NCI-H460 (cell line): ENCODE results near the gene SNHG17. TPM values are rescaled to one million over a fixed set of nuclear protein-coding genes. Genes with fewer than 3 reads are reported as not detected.
"Not testable (repeated sequence)": the region's sequence is repeated elsewhere in the genome, so short reads cannot be mapped to it uniquely, and the experiment has no call there.

Experiments
- DNase-seq: peaks from one replicate; pipeline ENCODE4 v3.0.0-alpha.2; 2016; ENCODE audit warnings: low read depth; ENCODE audit errors: extremely low read depth
- total RNA-seq: library from RNA; depleted of rRNA; stranded (reverse); fragments of >200 nt; shearing (Covaris generic); gene quantifications from 2 replicates; pipeline ENCODE4 v1.2.3, GENCODE V29; 2014

SNHG17 gene
- total RNA-seq, 1 experiment from 2014 or later, result 70.0 TPM

DNA sequence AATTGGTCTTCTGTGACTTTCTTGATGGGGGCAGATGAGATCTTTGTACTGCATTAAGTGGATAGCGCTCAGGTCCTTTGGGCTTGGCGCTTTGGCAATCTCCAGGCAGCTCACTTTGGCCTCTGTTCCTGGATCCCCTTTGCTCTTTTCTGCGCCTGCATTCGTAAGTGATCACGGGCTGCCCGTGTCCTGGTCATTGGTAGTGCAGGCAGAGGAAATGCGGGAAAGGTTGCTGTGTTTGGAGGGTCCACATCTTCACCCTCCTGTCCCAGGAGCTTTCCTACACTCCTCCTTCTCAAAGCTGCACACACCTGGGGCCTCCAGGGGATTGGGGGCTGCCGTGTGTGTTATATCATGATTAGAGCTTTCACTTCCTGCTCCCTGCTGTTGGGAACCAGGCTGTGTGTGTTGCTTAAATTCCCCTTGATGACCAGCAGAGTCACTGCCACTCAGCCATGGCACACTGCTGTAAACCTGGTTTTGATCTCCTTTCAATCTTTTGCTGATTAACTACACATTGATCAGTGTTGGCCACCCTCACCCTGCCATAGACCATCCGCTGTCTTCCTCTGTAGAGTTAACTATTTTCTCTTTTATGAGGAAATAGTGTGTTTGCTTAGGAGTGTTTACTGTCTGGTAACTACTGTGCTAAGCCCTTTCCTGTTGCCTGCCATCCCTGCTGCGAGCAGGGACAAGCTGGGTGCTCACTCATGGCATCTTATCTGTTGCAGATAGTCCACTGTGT lies 13.0 kb upstream of the SNHG17 start:
- DNase-seq, result no peak

DNA sequence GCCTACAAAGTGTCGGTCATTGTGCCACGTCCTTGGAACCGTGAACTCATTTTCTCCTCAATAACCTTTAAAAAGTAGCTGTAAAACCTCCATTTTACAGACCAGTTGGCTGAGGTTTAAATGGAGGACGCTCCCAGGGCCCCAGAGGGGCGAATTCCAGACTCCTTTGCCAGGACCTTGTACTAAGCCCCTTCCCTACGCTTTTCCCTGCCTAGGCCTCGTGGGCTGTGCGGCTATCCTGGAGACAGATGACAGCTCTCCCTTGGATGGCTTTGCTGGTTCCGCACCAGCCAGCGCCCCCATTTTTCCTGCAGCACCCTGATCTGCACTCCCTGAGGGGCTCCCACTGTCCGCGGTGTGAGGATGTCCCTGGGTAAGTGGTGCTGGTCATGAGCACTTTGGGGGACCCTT lies 12.1 kb upstream of the SNHG17 start:
- DNase-seq, result no peak

DNA sequence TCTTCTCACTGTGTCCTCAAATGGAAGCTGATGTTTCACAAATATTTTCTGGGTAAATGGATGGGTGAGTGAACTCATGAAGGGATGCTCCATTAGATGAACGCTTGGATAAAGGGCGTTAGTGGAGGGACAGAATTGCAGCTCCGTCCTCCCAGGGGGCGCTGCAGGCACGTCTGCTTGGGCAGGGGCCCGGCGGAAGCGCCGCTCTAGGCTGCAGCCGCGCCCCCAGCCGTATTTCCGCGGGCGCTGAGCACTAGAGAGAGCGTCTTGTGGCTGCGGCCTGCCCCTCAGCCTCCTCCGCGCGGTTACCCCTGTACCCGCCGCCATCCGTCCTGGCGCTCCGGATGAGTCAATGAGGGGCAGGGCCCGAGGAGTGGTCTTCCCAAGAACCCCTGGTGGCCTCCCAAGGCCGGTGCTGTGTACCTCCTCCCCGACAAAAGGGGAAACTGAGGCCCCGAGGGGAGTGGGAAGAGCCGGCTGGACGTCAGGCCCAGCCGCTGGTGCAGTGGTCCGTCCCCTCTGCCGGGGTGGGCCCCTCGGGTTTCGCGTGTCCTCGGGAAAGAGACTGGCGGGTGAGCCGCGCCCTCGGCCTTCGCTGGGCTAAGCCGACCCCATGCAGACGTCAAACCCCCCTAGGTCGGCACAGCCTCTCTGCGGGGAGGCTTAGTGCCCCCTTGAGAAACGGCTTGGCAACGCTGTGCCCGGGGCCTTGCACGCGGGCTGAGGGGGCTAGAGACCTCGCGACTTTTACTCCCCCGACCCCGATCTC lies 11.5 kb upstream of the SNHG17 start:
- DNase-seq, result peak; percentile 86

DNA sequence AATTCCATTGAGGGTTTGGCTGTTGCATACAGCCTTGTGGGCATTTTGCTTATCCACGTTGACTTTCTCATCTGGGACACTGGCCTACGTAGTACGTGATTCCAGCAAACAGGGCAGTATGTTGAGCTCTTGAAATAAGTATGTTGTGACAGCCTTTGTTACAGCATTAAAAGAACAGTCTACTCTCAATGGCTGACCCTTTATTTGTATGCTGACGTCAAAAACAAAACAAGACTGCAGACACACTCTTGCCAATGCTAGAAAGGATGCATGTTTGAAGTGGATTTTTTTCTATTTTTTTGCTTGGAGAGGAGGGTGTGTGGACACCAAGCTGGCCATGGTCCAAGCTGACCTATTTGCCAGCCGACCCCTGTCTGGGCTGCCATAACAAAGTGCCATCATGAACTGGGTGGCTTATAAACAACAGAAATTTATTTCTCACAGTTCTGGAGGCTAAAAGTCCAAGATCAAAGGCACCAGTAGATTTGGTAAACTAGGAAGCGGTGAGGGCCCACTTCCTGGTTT lies 10.8 kb upstream of the SNHG17 start:
- DNase-seq, result no peak

DNA sequence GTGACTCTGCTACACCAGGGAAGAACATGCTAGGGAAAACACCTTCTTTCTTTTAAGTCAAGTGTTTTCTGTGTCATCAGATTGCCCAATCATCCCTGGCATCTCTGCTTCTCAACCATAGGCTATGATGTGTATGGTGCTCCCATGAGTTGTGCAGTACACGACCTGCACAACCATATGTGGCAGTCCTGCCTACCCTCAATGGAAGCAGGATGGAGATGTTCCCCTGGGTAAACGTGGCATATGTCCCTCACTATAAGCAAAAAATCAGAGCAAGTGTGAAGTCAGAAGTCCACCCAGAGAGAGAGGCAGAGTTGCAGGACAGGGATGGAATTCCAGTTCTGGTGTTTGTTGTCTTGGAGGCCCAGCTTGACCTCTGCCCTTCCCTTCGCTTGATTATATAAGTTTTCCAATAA lies 10.3 kb upstream of the SNHG17 start:
- no peak for DNase-seq

DNA sequence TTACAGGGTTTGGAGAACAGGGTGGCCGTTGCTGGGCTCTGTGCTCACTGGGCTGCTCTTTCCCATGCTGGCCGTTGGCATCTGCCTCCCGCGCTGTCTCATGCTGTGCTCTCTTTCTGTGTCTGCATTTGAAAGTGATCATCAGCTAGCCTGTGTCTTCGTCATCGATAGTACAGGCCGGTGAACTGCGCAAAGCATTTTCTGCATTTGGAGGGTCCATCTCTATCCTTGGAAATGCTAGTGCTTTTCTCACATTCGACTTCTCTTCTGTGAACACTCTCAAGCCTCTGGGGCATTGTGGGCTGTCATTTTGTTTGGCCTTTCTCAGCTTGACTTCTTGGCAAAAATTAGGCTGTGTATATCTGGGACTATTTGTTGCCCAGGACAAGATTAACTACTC lies 6.8 kb upstream of the SNHG17 start:
- DNase-seq, result no peak

DNA sequence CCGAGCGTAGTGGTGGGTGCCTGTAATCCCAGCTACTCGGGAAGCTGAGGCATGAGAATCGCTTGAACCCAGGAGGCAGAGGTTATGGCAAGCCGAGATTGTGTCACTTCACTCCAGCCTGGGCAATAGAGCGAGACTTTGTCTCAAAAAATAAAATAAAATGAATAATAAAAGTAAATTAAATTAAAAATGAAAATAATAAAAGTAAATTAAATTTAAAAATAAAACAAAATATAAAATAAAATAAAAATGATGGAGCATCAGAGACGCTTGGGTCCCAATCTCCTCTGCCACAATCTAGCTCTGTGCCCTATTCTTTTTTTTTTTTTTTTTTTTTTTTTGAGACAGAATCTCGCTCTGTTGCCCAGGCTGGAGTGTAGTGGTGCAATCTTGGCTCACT lies 6.0 kb upstream of the SNHG17 start:
- DNase-seq, result not testable (repeated sequence)

DNA sequence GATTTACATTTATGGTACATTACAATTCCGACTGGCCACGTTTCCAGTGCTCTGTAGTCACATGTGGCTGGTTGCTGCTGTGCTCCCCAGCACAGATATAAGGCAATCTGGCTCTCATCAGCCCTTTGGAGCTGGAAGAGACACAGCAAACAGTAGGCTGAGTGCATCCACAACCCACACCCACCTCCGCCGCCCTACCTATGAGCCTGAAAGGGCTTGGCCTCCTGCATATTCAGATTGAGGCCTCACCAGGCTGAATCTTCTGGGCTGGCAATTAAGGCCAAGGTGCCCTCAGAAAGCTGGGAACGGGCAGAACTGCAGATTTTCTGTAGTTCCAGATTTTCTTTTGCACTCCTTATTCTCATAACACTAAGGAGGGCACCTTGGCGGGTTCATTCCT lies 2.7 kb upstream of the SNHG17 start:
- DNase-seq, result no peak

DNA sequence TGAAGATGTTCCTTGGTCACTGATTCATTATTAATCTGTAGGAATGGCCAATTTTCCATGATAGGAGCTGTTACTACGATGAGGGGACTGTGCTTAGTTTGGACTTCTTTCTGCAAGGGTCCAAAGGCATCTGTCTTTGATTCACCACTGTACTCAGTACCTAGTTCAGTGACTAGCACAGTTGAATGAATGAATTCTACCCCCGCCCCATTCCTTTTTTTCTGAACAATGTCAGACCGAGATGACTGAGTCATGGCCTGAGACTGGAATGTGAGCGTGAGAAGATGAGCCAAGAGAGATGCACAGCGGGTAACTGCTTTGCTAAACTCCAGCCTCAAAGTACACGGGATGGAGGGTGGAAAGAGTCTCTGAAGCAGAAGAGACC lies 419 bp upstream of the SNHG17 start:
- no peak for DNase-seq

DNA sequence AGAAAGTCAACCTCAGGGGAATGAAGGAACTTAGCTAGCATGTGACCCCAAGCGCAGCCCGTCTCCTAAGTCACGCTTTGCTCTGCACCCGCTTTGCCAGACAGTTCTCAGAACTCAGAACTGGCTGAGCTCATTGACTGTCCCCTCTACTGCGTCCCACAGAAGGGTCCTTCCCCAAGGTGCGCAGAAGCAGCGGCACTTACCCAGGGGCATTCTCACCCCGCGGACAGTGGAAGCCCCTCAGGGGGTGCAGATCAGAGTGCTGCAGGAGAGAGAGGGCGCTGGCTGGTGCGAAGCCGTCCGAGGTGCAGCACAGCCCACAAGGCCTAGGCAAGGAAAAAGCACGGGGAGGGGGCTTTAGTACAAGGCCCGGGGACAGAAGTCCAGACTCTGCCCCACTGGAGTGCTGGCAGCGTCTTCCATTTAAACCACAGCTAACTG lies 807 bp downstream of the SNHG17 start:
- DNase-seq, result no peak

DNA sequence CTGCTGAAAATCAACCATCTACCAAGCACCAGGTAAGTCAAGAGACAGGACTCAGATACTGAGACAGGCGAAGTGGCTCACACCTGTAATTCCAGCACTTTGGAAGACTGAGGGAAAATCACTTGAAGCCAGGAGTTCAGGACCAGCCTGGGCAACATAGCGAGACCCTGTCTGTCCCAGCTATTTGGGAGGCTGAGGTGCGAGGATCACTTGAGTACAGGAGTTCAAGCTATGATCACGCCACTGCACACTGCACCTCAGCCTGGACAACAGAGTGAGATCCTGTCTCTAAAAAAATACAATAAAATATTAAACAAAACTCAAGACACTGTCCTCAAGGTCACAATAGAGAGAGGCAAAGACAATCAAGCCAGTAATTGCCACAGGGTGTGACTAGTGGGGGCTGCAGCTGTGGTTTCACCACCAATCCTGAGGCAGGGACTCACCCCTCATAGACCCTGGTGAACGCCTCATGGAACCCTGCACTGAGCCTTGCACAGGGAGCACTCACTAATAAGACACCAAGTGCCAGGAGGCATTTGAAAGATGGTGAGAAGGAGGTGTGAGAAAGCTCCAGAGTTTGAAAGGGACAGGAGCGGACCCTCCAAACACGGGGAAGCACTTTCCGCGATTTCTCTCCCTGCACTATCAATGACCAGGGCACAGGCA lies 1.7 kb downstream of the SNHG17 start:
- DNase-seq, result no peak

DNA sequence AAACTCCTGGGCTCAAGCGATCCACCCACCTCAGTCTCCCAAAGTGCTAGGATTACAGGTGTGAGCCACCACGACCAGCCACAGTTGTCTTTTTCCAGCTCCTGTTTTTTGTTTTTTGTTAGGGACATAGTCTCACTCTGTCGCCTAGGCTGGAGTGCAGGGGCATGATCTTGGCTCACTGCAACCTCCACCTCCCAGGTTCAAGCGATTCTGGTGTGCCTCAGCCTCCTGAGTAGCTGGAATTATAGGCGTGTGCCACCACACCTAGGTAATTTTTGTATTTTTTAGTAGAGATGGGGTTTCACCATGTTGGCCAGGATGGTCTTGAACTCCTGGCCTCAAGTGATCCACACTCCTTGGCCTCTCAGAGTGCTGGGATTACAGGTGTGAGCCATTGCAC lies 2.3 kb downstream of the SNHG17 start:
- DNase-seq, result not testable (repeated sequence)

DNA sequence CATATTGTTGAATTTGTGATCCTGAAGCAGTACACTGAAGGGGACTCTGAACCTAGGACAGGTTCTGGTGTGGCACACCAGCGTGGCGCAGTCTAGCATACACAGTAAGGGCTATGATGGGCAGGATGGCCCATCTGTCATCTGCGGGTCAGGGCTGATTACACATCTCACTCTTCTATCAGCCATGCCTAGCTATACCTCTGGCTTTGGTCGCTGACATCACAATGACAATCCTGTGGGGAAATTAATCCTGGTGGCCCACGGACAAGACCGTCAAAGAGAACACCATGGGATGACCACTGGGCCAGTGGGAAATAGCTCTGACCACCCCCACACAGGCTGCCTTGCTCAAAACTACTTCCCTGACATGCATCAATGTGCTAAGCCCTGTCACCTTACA lies 2.8 kb downstream of the SNHG17 start:
- no peak for DNase-seq

DNA sequence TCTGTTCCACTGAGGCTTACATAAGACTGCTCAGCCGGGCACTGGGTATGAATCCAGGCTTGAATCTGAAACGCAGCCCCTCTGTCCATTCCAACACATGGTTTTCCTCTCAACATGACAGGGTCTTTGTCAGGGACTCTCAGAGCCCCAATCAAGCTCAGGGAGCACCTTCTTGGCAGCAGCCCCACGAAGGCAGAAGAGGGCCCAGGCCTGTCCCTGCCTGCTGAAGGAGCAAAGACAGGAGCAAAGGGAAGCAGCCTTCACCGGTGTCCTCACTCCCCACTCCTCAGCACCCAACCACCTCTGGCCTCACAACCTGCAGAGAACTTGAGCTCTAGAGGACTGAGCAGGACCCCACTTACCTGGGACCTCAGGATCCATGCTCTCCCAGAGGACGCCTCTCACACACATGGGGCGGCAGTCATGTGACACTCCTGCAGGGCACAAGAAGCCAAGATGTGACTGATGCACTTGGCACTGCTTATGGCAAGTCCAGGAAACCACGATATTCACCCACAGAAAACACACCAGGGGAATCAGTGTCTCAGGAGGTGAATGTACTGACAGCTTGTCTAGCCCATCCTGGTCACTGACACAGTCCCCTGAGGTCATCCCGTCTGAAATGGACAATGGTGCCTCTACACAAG lies 4.3 kb downstream of the SNHG17 start:
- DNase-seq, result no peak

DNA sequence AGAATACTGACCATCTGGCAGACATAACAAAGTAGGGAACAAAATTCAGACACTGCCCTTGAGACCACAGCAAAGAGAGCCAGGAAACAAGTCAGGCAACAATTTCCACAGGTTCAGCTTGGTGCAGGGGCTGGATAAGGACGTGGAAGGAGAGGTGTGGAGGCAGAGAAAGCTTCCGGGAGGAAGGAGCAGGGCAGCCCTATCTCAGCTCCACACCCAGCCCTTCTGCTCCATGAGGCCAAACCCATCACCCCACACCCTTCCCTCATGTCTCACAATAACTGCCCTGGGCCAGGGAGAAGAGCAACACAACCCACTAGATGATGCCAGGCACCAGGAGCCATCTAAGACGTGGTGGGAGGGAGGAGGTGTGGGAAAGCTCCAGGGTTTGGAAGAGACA lies 5.8 kb downstream of the SNHG17 start:
- DNase-seq, result no peak

DNA sequence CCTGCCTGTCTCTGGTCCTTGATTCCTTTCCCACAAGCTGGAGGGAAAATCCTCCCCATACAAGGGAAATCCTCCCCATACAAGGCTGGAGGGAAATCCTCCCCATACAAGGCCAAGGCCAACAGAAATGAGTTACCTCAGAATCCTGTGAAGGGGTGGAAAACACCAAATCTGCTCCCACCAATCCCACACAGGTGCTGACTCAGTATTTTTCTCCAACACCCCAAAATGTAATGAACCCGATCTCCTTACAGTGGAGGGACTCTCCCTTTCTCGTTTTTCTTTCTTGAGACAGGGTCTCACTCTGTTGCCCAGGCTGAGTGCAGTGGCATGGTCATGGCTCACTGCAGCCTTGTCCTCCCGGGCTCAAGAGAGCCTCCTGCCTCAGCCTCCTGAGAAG lies 6.3 kb downstream of the SNHG17 start:
- DNase-seq, result no peak

DNA sequence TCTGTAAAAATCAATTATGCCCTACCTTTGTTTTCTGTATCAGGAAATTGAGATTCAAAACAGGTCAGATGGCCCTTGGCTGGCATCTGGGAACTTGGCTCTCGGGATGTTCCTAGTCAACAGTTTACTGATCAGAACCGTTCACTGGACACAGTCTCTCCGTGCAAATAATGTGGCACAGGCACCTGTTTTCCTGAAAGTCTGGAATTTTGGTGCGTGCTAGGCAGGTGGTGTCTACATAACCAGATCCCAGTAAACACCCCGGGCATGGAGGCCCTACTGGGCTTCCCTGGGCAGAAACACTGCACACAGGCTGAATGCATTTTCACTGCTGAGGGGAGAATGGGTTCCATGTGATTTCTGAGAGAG lies 7.5 kb downstream of the SNHG17 start:
- DNase-seq, result no peak

DNA sequence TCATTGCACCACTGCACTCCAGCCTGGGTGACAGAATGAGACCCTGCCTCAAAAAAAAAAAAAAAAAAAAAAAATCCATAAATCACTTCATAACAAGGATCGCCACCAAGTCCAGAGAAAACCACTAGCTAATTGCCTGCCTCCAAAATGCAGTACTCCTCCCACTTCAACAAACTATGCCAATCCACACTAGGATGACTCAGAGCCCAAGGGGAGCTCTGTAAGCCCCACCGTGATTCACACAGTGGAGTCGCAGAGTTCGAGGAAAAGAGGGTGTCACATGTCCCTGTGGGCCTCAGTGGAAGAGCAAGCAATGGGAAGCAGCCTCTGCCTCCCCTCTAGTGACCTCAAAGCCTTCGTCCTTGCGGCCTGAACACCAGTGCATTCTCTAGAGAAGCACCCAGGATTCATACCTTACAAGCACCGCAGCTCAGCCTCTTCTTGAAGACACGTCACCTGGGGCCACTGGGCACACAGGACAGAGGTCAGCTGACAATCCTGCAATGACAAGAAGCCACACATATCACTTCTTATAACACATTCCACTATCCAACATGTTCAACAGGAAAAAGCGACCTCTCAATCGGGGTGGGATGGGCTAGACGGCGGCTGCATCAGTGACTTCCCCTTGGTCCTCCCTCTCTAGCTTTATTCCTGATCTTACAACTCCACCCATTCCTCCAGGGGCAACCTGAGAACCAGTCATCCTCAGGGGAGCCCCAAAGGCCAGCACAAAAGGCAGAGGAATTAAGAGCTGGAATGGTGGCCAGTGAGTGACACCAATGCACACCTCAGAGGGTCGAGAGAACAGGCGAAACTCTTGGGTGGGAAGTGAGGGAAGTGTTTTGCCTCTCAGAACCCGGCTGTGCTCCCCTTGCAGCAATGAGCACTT lies 8.9 kb downstream of the SNHG17 start:
- no peak for DNase-seq

DNA sequence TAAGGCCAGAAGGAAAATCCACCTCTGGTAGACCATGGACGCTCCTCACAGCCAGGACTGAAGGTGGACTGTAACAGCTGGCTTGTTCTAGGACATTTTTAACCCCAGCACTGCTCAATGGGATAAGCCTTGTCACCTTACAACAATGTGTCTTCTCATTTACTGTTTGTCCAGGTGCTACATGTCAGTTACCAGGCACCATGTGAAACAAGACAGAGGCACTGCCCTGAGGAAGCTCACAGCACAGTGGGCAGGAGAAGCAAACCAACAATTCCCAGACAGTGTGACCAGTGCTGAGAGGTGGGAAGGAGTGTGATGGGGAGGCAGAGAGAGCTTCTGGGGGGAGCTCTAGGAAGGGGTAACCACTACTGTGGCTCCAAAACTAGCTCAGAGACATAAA lies 10.7 kb downstream of the SNHG17 start:
- DNase-seq, result no peak

DNA sequence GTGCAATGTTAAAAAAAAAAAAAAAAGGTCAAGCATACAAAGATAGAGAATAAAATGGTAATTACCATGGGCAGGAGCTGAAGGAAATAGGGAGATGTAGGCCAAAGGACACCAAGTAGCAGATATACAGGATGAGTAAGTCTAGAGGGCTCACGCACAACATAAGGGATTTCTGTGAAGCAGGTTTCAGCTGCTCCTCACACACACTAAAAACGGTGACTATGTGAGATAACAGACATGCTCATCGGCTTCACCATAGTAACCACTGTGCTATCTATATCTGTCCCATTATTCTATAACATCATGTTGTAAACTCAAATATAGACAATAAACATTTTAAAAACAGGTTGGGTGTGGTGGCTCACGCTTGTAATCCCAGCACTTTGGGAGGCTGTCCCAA lies 11.6 kb downstream of the SNHG17 start:
- no peak for DNase-seq
